Peyer's patch (tissue), 4 donors: ENCODE measurements around the gene MYO9B. TPM values are rescaled to one million over a fixed set of nuclear protein-coding genes. Genes with fewer than 3 reads are reported as not detected.

ENCODE experiments used
- DNase-seq, 3 donors: peaks; one replicate each; pipeline ENCODE4 v3.0.0-alpha.2; 2017 to 2019
- H3K27ac ChIP-seq, 4 donors: fragments of 200-600 bp; sonication (generic); one replicate each; pipeline ENCODE4 v1.5.1; 2016 to 2019
- H3K27me3 ChIP-seq, 2 donors: fragments of 200-600 bp; sonication (generic); one replicate each; pipeline ENCODE4 v1.5.1; 2019
- H3K36me3 ChIP-seq, 3 donors: fragments of 200-600 bp; sonication (generic); one replicate each; pipeline ENCODE4 v1.5.1; 2016 to 2019
- H3K4me1 ChIP-seq, 4 donors: fragments of 200-600 bp; sonication (generic); one replicate each; pipeline ENCODE4 v1.5.1; 2016 to 2019
- H3K4me3 ChIP-seq, 4 donors: fragments of 200-600 bp; sonication (generic); 1 replicate in 3 of 4; 2 replicates in 1 of 4; pipeline ENCODE4 v1.5.1; 2016 to 2019; ENCODE audit warnings: mild to moderate bottlenecking in 1 of 4
- H3K9me3 ChIP-seq, 4 donors: fragments of 200-600 bp; sonication (generic); one replicate each; pipeline ENCODE4 v1.5.1; 2016 to 2019; ENCODE audit warnings: mild to moderate bottlenecking in 1 of 4
- CTCF ChIP-seq, 6 experiments: fragments of 450-650 bp in 4 of 6; fragments of 200-600 bp in 2 of 6; sonication (generic) in 1 of 6; IDR thresholded peaks; one replicate each; pipeline ENCODE4 v1.5.1; 2017 to 2019; ENCODE audit warnings: antibody characterized with exemption in 6 of 6, mild to moderate bottlenecking in 3 of 6, moderate library complexity in 1 of 6
- POLR2A ChIP-seq, 2 donors: fragments of 450-650 bp; IDR thresholded peaks; one replicate each; pipeline ENCODE4 v1.5.1; 2017; ENCODE audit warnings: antibody characterized with exemption in 2 of 2, mild to moderate bottlenecking in 2 of 2, moderate library complexity in 2 of 2
- total RNA-seq, 4 donors: library from RNA; depleted of rRNA; stranded (reverse); fragments of >200 nt; gene quantifications; one replicate each; pipeline ENCODE4 v1.1.0, GENCODE V29; 2016

MYO9B gene
- total RNA-seq, 4 donors from 2014 or later: 65.3 to 578 (median 143) TPM

GRCh38 chr19:17200408-17201079, 125.0 kb downstream of the MYO9B start:
- Histone ChIP-seq H3K27me3 (no peaks in the 10 kb centered on the region), H3K36me3 (peaks cover 0 to 77% (median 0%) of the 10 kb centered on the region in 3 donors), H3K4me3 (no peak overlapping the region), H3K9me3 (no peaks in the 10 kb centered on the region), H3K27ac (no peak overlapping the region), H3K4me1 (no peaks in the 10 kb centered on the region)
- DNase-seq: no peak
- TF ChIP-seq POLR2A (IDR thresholded peaks at IDR 0.05) (no peak), CTCF (IDR thresholded peaks at IDR 0.05) (no peak)

- DNase-seq: no peak
- TF ChIP-seq CTCF (IDR thresholded peaks at IDR 0.05) (no peak), POLR2A (IDR thresholded peaks at IDR 0.05) (no peak)
- peaks cover 0 to 82% (median 0%) of the 10 kb centered on the region in 3 donors for H3K36me3 ChIP-seq
- no peaks in the 10 kb centered on the region for H3K27me3 ChIP-seq
- H3K9me3 ChIP-seq: no peaks in the 10 kb centered on the region
- H3K4me1 ChIP-seq: no peaks in the 10 kb centered on the region
- no peak overlapping the region for H3K27ac ChIP-seq
- no peak overlapping the region for H3K4me3 ChIP-seq
Measured at GRCh38 chr19:17202249-17202648, 126.7 kb downstream of the MYO9B start.

- Histone ChIP-seq H3K4me1 (no peaks in the 10 kb centered on the region), H3K4me3 (no peak overlapping the region), H3K36me3 (peaks cover 0 to 79% (median 0%) of the 10 kb centered on the region in 3 donors), H3K27ac (no peak overlapping the region), H3K27me3 (no peaks in the 10 kb centered on the region), H3K9me3 (no peaks in the 10 kb centered on the region)
- TF ChIP-seq CTCF (IDR thresholded peaks at IDR 0.05) (no peak), POLR2A (IDR thresholded peaks at IDR 0.05) (no peak)
- DNase-seq: no peak
Measured at GRCh38 chr19:17202713-17203112, 127.1 kb downstream of the MYO9B start.

- peak; percentile 70 to 89 (median 80) for DNase-seq
- peaks cover 0 to 79% (median 0%) of the 10 kb centered on the region in 3 donors for H3K36me3 ChIP-seq
- no peak for TF ChIP-seq POLR2A (IDR thresholded peaks at IDR 0.05)
- peak; percentile 46 to 91 (median 69) for TF ChIP-seq CTCF (IDR thresholded peaks at IDR 0.05)
- H3K9me3 ChIP-seq: no peaks in the 10 kb centered on the region
- no peak overlapping the region for H3K4me3 ChIP-seq
- no peak overlapping the region for H3K27ac ChIP-seq
- H3K4me1 ChIP-seq: no peaks in the 10 kb centered on the region
- no peaks in the 10 kb centered on the region for H3K27me3 ChIP-seq
Measured at GRCh38 chr19:17205237-17206140, 129.9 kb downstream of the MYO9B start.

GRCh38 chr19:17206736-17207581, 131.4 kb downstream of the MYO9B start:
- Histone ChIP-seq H3K4me1 (no peaks in the 10 kb centered on the region), H3K27me3 (no peaks in the 10 kb centered on the region), H3K4me3 (no peak overlapping the region), H3K9me3 (no peaks in the 10 kb centered on the region), H3K27ac (no peak overlapping the region), H3K36me3 (peaks cover 0 to 77% (median 0%) of the 10 kb centered on the region in 3 donors)
- DNase-seq: no peak
- TF ChIP-seq POLR2A (IDR thresholded peaks at IDR 0.05) (no peak), CTCF (IDR thresholded peaks at IDR 0.05) (no peak)
